Progenitor cell of endocrine pancreas (in vitro differentiated cells): ENCODE data around the gene ZNF480. TPM values are rescaled to one million over a fixed set of nuclear protein-coding genes. Genes with fewer than 3 reads are reported as not detected.

Experiments used
- DNase-seq: peaks from one replicate; pipeline ENCODE4 v3.0.0; 2021; ENCODE audit warnings: low spot score; ENCODE audit not compliant: unreplicated experiment
- H3K27ac Mint-ChIP-seq: 2 replicates; pipeline ENCODE4 v1.8.0; 2021; ENCODE audit warnings: mild to moderate bottlenecking, moderate library complexity, mixed read lengths
- H3K27me3 Mint-ChIP-seq: 2 replicates; pipeline ENCODE4 v1.8.0; 2021; ENCODE audit warnings: mixed read lengths
- H3K36me3 Mint-ChIP-seq: 2 replicates; pipeline ENCODE4 v1.8.0; 2022; ENCODE audit warnings: mixed read lengths; ENCODE audit not compliant: insufficient read depth
- H3K4me1 Mint-ChIP-seq: 2 replicates; pipeline ENCODE4 v1.8.0; 2021; ENCODE audit warnings: low read depth, mixed read lengths
- H3K4me3 Mint-ChIP-seq: 2 replicates; pipeline ENCODE4 v1.8.0; 2021; ENCODE audit warnings: low read depth, mild to moderate bottlenecking, moderate library complexity, mixed read lengths
- H3K9me3 Mint-ChIP-seq: 2 replicates; pipeline ENCODE4 v1.8.0; 2021; ENCODE audit warnings: low read depth, mixed read lengths
- CTCF ChIP-seq: fragments of 200-600 bp; sonication (generic); IDR thresholded peaks from one replicate; pipeline ENCODE4 v1.5.0; 2021; ENCODE audit warnings: antibody characterized with exemption, mild to moderate bottlenecking; ENCODE audit not compliant: unreplicated experiment
- total RNA-seq: library from RNA; stranded (reverse); gene quantifications from 2 replicates; pipeline ENCODE4 v1.2.1, GENCODE V29; 2021

Gene ZNF480
- total RNA-seq, 1 donor from 2014 or later, result 25.7 TPM

DNA sequence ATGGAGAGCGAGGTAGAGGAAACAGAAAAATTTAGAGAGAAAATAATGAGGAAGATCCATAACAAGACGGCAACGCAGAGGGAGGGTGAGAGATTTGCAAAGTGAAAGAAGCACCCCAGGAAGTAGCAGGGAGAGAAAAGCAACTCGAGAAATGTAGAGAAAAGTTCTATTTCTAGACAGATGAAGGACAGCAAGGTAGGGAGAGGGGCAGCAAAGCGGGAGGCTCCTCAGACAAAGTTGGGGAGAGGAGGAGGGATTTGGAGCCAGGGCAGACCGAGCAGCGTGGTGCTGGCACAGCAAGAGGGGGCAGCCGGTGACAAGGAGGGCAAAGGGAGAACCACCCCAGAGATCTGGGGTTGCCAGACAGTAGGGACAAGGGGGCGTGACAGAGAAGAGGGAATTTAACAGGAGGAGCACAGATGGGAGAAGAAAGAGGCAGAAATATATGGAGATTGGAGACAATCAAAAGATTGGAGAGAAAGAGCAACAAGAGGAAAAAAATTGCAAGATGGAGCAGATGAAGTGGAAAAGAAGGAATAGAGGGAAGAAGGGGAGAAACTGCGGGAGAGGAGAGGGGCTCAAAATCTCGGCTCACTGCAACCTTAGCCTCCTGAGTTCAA, 26.6 kb upstream of the ZNF480 start:
- no peaks in the 10 kb centered on the region for H3K27me3 Mint-ChIP-seq
- peaks cover 18% of the 10 kb centered on the region for H3K4me1 Mint-ChIP-seq
- H3K9me3 Mint-ChIP-seq, result peaks cover 8% of the 10 kb centered on the region
- H3K36me3 Mint-ChIP-seq, result peaks cover 26% of the 10 kb centered on the region
- no peak for DNase-seq
- H3K4me3 Mint-ChIP-seq, result peak overlapping the region; percentile 100
- peak overlapping the region; percentile 99 for H3K27ac Mint-ChIP-seq
- no peak for TF ChIP-seq CTCF

DNA sequence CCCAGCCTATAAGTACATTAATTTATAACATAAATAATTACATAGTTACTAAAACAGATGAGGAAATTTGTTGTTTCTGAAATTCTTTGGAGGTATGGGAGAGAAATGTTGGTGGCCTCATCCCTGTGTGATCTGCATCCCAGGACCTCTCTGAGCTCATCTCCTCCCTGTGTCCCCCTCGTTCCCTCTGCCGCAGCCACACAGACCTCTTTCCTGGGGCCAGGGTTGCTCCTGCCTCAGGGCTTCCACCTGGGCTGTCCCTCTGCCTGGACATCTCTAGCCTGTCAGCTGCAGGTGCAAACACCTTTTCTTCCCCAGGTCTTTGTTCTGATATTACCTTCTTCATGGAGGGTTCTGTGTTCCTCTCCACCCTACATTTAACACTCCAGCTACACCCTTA, 23.7 kb upstream of the ZNF480 start:
- no peak for DNase-seq
- Mint-ChIP-seq H3K4me3 (peak overlapping the region; percentile 16), H3K36me3 (peaks cover 36% of the 10 kb centered on the region), H3K4me1 (peaks cover 18% of the 10 kb centered on the region), H3K27ac (no peak overlapping the region), H3K9me3 (peaks cover 8% of the 10 kb centered on the region), H3K27me3 (no peaks in the 10 kb centered on the region)
- no peak for TF ChIP-seq CTCF

GRCh38 chr19:52274191-52274590, 22.8 kb upstream of the ZNF480 start:
- DNase-seq, result no peak
- Mint-ChIP-seq H3K9me3 (peaks cover 14% of the 10 kb centered on the region), H3K27ac (peak overlapping the region; percentile 70), H3K4me3 (no peak overlapping the region), H3K27me3 (no peaks in the 10 kb centered on the region), H3K4me1 (peaks cover 18% of the 10 kb centered on the region), H3K36me3 (peaks cover 43% of the 10 kb centered on the region)
- TF ChIP-seq CTCF, result no peak

GRCh38 chr19:52275988-52276387, 21.0 kb upstream of the ZNF480 start:
- Mint-ChIP-seq H3K27me3 (no peaks in the 10 kb centered on the region), H3K4me1 (peaks cover 7% of the 10 kb centered on the region), H3K27ac (no peak overlapping the region), H3K4me3 (no peak overlapping the region), H3K9me3 (peaks cover 16% of the 10 kb centered on the region), H3K36me3 (peaks cover 40% of the 10 kb centered on the region)
- DNase-seq, result no peak
- TF ChIP-seq CTCF, result no peak

DNA sequence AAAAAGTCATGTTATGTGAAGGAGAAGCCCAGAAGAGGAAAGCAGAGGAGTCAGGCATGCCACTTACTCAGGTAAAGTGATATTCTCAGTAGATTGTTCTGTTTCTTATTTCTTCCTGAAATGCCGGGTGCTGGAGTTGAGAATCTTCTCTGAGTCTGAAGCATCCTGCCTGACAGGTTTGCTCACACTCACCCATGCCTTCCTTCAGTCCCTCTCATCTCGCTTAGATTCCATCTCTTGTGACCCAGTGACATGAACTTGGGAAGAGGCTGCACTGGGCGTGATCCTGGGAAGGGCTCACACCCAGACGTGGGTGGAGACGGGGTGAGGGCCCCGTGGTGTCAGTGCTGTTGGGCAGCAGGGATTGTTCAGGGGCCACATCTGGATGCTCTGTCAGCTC, 19.5 kb upstream of the ZNF480 start:
- H3K4me1 Mint-ChIP-seq, result no peaks in the 10 kb centered on the region
- H3K9me3 Mint-ChIP-seq, result peaks cover 16% of the 10 kb centered on the region
- H3K36me3 Mint-ChIP-seq, result peaks cover 39% of the 10 kb centered on the region
- no peak overlapping the region for H3K4me3 Mint-ChIP-seq
- no peak for TF ChIP-seq CTCF
- DNase-seq, result no peak
- peak overlapping the region; percentile 16 for H3K27ac Mint-ChIP-seq
- no peaks in the 10 kb centered on the region for H3K27me3 Mint-ChIP-seq
